T-helper 22 cell (primary cell): ENCODE measurements around the gene ITGA4.

Source experiments
- DNase-seq: peaks from one replicate; pipeline ENCODE4 v3.0.0-alpha.2; 2020; ENCODE audit warnings: low read depth

The ITGA4 gene

GRCh38 chr2:181516992-181517391 lies 59.8 kb downstream of the ITGA4 start:
- no peak for DNase-seq

- DNase-seq, result no peak
These were observed 60.6 kb downstream of the ITGA4 start for GRCh38 chr2:181517685-181518301.

GRCh38 chr2:181520253-181520652 lies 63.1 kb downstream of the ITGA4 start:
- DNase-seq, result no peak

- DNase-seq, result no peak
These were observed 66.6 kb downstream of the ITGA4 start for GRCh38 chr2:181523756-181524155.

- no peak for DNase-seq
These were observed 68.8 kb downstream of the ITGA4 start for GRCh38 chr2:181526014-181526413.

GRCh38 chr2:181527058-181527457 lies 69.9 kb downstream of the ITGA4 start:
- DNase-seq, result no peak

- DNase-seq, result no peak
These were observed 71.3 kb downstream of the ITGA4 start for GRCh38 chr2:181528441-181528840.

GRCh38 chr2:181536730-181537129 lies 79.5 kb downstream of the ITGA4 start:
- DNase-seq, result no peak

- no peak for DNase-seq
These were observed 83.2 kb downstream of the ITGA4 start for GRCh38 chr2:181540421-181540820.

GRCh38 chr2:181542170-181542569 lies 85.0 kb downstream of the ITGA4 start:
- DNase-seq, result no peak

GRCh38 chr2:181546086-181546485 lies 88.9 kb downstream of the ITGA4 start:
- no peak for DNase-seq

GRCh38 chr2:181552808-181553207 lies 95.6 kb downstream of the ITGA4 start:
- DNase-seq, result no peak

GRCh38 chr2:181553244-181553643 lies 96.1 kb downstream of the ITGA4 start:
- DNase-seq, result no peak

- no peak for DNase-seq
These were observed 97.1 kb downstream of the ITGA4 start for GRCh38 chr2:181554061-181554830.

- no peak for DNase-seq
These were observed 101.2 kb downstream of the ITGA4 start for GRCh38 chr2:181558371-181558770.

- DNase-seq, result no peak
These were observed 106.0 kb downstream of the ITGA4 start for GRCh38 chr2:181563101-181563692.

GRCh38 chr2:181566334-181567032 lies 109.3 kb downstream of the ITGA4 start:
- DNase-seq, result no peak

- no peak for DNase-seq
These were observed 112.9 kb downstream of the ITGA4 start for GRCh38 chr2:181570059-181570458.

GRCh38 chr2:181570833-181571661 lies 113.9 kb downstream of the ITGA4 start:
- DNase-seq, result no peak

- no peak for DNase-seq
These were observed 116.1 kb downstream of the ITGA4 start for GRCh38 chr2:181573140-181573736.

GRCh38 chr2:181574321-181574720 lies 117.1 kb downstream of the ITGA4 start:
- DNase-seq, result no peak
